ENCODE measurements around the gene PSMB3. TPM values are rescaled to one million over a fixed set of nuclear protein-coding genes. Genes with fewer than 3 reads are reported as not detected.
A peak's percentile ranks its signal among the peaks of the same experiment; 100 is the strongest.

PSMB3 gene
- total and polyA plus RNA-seq, 9 of the 15 experiments (the other 6 are each of a cell fraction or from before 2014, with no cell fraction given): 460 to 2,775 (median 574) TPM

- TF ChIP-seq ARID4B (CRISPR knock-in tag; IDR thresholded peaks at IDR 0.05) (0 out of 2 replicates have a peak, but pooled peaks have one; percentile 23), RAD21 (CRISPR knock-in tag; conservative IDR thresholded peaks at IDR 0.05 in 1 of 2, IDR thresholded peaks at IDR 0.05 in 1 of 2) (peak in 1 of 2 experiments; percentile 61; a peak in 2 of 4 replicates), RBM15 (IDR thresholded peaks at IDR 0.05; ENCODE audit: insufficient read depth, low read length) (no peak), REST (IDR thresholded peaks at IDR 0.05; ENCODE audit: borderline replicate concordance) (peak; percentile 57; the same call in 1 of the 2 replicates), REST (CRISPR knock-in tag; IDR thresholded peaks at IDR 0.05; ENCODE audit: low read depth) (no peak), LCOR (CRISPR knock-in tag; IDR thresholded peaks at IDR 0.05) (no peak), ZNF668 (CRISPR knock-in tag; IDR thresholded peaks at IDR 0.05) (no peak), PKNOX1 (IDR thresholded peaks at IDR 0.05) (peak; percentile 35; the same call in 1 of the 2 replicates), SMC3 (conservative IDR thresholded peaks at IDR 0.05; ENCODE audit: insufficient read depth, low read depth, low read length) (peak; percentile 45), POU5F1 (IDR thresholded peaks at IDR 0.05; ENCODE audit: borderline replicate concordance, low read depth, low read length, partially characterized antibody) (no peak), RBM14 (IDR thresholded peaks at IDR 0.05; ENCODE audit: borderline replicate concordance, insufficient read depth, low read depth, low read length) (no peak)
Measured at GRCh38 chr17:38761612-38762011, 9.1 kb downstream of the PSMB3 start (continued).

All from K562 (cell line).